ENCODE measurements around the gene LDB2.

Gene LDB2

DNA sequence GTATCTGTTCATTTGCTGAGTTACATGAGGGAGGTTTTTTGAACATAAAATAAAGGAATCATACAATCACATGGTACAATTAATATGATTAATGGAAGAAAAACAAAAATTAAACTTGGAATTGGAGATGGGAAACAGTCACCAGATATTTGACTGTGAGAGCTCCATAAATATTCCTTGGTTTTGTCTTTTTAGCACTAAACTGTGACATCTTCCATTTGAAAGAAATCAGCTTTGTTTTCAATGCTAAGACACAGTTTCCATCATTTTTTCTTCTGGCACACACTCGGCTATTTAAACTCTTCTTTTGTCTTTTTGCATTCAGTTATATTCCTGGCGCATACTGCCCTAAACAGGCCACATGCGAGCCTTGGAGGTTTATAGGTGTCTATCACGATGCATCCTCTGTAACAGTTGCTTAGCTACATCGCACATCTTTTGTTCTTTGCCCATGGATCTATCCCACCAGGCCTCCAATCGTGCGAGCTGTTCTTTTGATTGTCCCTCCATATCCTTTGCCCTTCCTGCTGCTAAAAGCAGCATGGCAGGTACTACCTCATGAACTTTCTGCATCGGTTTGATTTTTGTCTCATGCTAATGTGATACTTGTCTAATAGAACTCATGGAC, 158.3 kb downstream of the LDB2 start:
- DNase-seq (ENCODE audit: low read depth, low spot score), result no peak
- Histone ChIP-seq H3K27me3 (ENCODE audit: insufficient read depth, insufficient read length) (no peaks in the 10 kb centered on the region), H3K9me3 (ENCODE audit: insufficient read depth, low read length) (no peaks in the 10 kb centered on the region), H3K4me1 (ENCODE audit: insufficient read depth, insufficient read length) (no peaks in the 10 kb centered on the region), H3K4me3 (ENCODE audit: insufficient read length, low read depth) (no peak overlapping the region), H3K36me3 (ENCODE audit: insufficient read depth, insufficient read length, low read length) (no peaks in the 10 kb centered on the region), H3K9ac (ENCODE audit: insufficient read length, low read depth) (no peak overlapping the region)
- no peak for TF ChIP-seq ZNF274 (IDR thresholded peaks at IDR 0.05; ENCODE audit: low read depth, low read length)
- TF ChIP-seq YY1 (IDR thresholded peaks at IDR 0.05; ENCODE audit: insufficient read depth, insufficient read length), result no peak
- no peak for TF ChIP-seq SUZ12 (IDR thresholded peaks at IDR 0.05; ENCODE audit: extremely low read depth, insufficient read depth, insufficient read length)

DNA sequence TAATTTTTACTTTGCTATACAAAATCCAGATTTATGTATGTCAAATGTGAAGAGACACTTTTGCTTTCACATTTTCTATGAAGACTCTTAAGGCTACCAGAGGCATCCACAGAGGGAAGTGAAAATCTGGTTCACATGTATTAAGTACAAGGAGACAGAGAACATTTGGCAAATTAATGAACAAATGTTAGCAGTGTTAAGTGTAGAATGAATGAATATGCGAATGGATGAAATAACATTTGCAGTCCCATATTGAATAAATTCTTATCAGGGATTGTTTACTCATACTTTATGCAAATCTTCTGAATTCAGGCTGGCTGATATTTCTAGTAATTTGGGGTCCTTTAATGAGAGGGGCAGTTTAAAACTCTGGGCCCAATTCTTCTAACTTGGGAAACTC, 159.9 kb downstream of the LDB2 start:
- H3K4me1 ChIP-seq (ENCODE audit: insufficient read depth, insufficient read length), result no peaks in the 10 kb centered on the region
- no peak overlapping the region for H3K9ac ChIP-seq (ENCODE audit: insufficient read length, low read depth)
- no peaks in the 10 kb centered on the region for H3K9me3 ChIP-seq (ENCODE audit: insufficient read depth, low read length)
- TF ChIP-seq YY1 (IDR thresholded peaks at IDR 0.05; ENCODE audit: insufficient read depth, insufficient read length) (no peak), ZNF274 (IDR thresholded peaks at IDR 0.05; ENCODE audit: low read depth, low read length) (no peak), SUZ12 (IDR thresholded peaks at IDR 0.05; ENCODE audit: extremely low read depth, insufficient read depth, insufficient read length) (no peak)
- no peaks in the 10 kb centered on the region for H3K36me3 ChIP-seq (ENCODE audit: insufficient read depth, insufficient read length, low read length)
- no peak overlapping the region for H3K4me3 ChIP-seq (ENCODE audit: insufficient read length, low read depth)
- no peak for DNase-seq (ENCODE audit: low read depth, low spot score)
- H3K27me3 ChIP-seq (ENCODE audit: insufficient read depth, insufficient read length), result no peaks in the 10 kb centered on the region

DNA sequence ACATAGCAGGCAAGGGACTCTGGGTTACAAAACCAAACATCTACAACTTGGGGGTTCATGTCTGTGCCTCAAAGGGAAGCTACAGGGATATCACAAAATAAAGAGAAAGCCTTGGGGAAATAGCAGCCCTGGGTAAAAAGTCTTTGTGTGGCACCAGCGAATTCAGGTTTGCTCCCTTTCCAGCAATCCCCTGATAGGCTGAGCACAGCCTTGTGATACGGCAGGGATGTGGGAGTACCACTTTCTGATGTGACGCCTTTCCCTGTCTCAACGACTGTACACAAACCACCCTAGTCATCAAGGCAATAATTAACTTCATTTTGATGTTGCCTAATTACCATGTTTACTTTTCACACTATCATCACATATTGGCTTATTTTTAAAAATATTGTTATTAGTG, 164.9 kb downstream of the LDB2 start:
- Histone ChIP-seq H3K4me3 (ENCODE audit: insufficient read length, low read depth) (no peak overlapping the region), H3K4me1 (ENCODE audit: insufficient read depth, insufficient read length) (no peaks in the 10 kb centered on the region), H3K36me3 (ENCODE audit: insufficient read depth, insufficient read length, low read length) (no peaks in the 10 kb centered on the region), H3K9me3 (ENCODE audit: insufficient read depth, low read length) (no peaks in the 10 kb centered on the region), H3K27me3 (ENCODE audit: insufficient read depth, insufficient read length) (no peaks in the 10 kb centered on the region), H3K9ac (ENCODE audit: insufficient read length, low read depth) (no peak overlapping the region)
- TF ChIP-seq YY1 (IDR thresholded peaks at IDR 0.05; ENCODE audit: insufficient read depth, insufficient read length) (no peak), ZNF274 (IDR thresholded peaks at IDR 0.05; ENCODE audit: low read depth, low read length) (no peak), SUZ12 (IDR thresholded peaks at IDR 0.05; ENCODE audit: extremely low read depth, insufficient read depth, insufficient read length) (no peak)
- no peak for DNase-seq (ENCODE audit: low read depth, low spot score)

GRCh38 chr4:16732741-16733140, 165.7 kb downstream of the LDB2 start:
- no peak for TF ChIP-seq YY1 (IDR thresholded peaks at IDR 0.05; ENCODE audit: insufficient read depth, insufficient read length)
- TF ChIP-seq ZNF274 (IDR thresholded peaks at IDR 0.05; ENCODE audit: low read depth, low read length), result no peak
- TF ChIP-seq SUZ12 (IDR thresholded peaks at IDR 0.05; ENCODE audit: extremely low read depth, insufficient read depth, insufficient read length), result no peak
- no peaks in the 10 kb centered on the region for H3K9me3 ChIP-seq (ENCODE audit: insufficient read depth, low read length)
- no peak for DNase-seq (ENCODE audit: low read depth, low spot score)
- H3K4me3 ChIP-seq (ENCODE audit: insufficient read length, low read depth), result no peak overlapping the region
- no peaks in the 10 kb centered on the region for H3K36me3 ChIP-seq (ENCODE audit: insufficient read depth, insufficient read length, low read length)
- H3K4me1 ChIP-seq (ENCODE audit: insufficient read depth, insufficient read length), result no peaks in the 10 kb centered on the region
- no peaks in the 10 kb centered on the region for H3K27me3 ChIP-seq (ENCODE audit: insufficient read depth, insufficient read length)
- no peak overlapping the region for H3K9ac ChIP-seq (ENCODE audit: insufficient read length, low read depth)

GRCh38 chr4:16731776-16732380, 166.6 kb downstream of the LDB2 start:
- no peak for DNase-seq (ENCODE audit: low read depth, low spot score)
- Histone ChIP-seq H3K9me3 (ENCODE audit: insufficient read depth, low read length) (no peaks in the 10 kb centered on the region), H3K4me1 (ENCODE audit: insufficient read depth, insufficient read length) (no peaks in the 10 kb centered on the region), H3K36me3 (ENCODE audit: insufficient read depth, insufficient read length, low read length) (no peaks in the 10 kb centered on the region), H3K4me3 (ENCODE audit: insufficient read length, low read depth) (no peak overlapping the region), H3K9ac (ENCODE audit: insufficient read length, low read depth) (no peak overlapping the region), H3K27me3 (ENCODE audit: insufficient read depth, insufficient read length) (no peaks in the 10 kb centered on the region)
- TF ChIP-seq YY1 (IDR thresholded peaks at IDR 0.05; ENCODE audit: insufficient read depth, insufficient read length) (no peak), SUZ12 (IDR thresholded peaks at IDR 0.05; ENCODE audit: extremely low read depth, insufficient read depth, insufficient read length) (no peak), ZNF274 (IDR thresholded peaks at IDR 0.05; ENCODE audit: low read depth, low read length) (no peak)

- no peaks in the 10 kb centered on the region for H3K4me1 ChIP-seq (ENCODE audit: insufficient read depth, insufficient read length)
- no peaks in the 10 kb centered on the region for H3K27me3 ChIP-seq (ENCODE audit: insufficient read depth, insufficient read length)
- H3K36me3 ChIP-seq (ENCODE audit: insufficient read depth, insufficient read length, low read length), result no peaks in the 10 kb centered on the region
- DNase-seq (ENCODE audit: low read depth, low spot score), result no peak
- TF ChIP-seq ZNF274 (IDR thresholded peaks at IDR 0.05; ENCODE audit: low read depth, low read length), result no peak
- no peak for TF ChIP-seq YY1 (IDR thresholded peaks at IDR 0.05; ENCODE audit: insufficient read depth, insufficient read length)
- TF ChIP-seq SUZ12 (IDR thresholded peaks at IDR 0.05; ENCODE audit: extremely low read depth, insufficient read depth, insufficient read length), result no peak
- no peak overlapping the region for H3K4me3 ChIP-seq (ENCODE audit: insufficient read length, low read depth)
- no peak overlapping the region for H3K9ac ChIP-seq (ENCODE audit: insufficient read length, low read depth)
- H3K9me3 ChIP-seq (ENCODE audit: insufficient read depth, low read length), result 0 out of 2 replicates have a peak, but pooled peaks cover under 1% of the 10 kb centered on the region
These were observed 167.8 kb downstream of the LDB2 start for GRCh38 chr4:16730522-16731205.

DNA sequence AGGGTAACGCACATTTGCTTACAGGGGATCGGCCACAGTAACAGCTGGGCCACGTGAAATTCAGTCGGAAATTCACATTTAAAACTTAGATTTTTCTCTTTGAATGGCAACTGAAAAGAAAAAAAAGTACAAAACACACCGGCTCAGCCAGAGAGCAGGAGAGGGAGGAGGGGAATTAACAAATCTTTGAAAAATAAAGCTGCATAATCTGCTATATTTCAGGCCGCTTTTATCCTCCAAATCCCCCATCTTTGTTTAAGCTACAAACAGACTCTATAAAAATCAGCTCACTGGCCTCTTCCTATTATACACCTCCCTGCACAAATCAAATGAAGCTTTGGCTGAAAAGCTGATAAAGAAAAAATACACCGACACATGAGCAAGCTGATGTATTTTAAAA, 169.1 kb downstream of the LDB2 start:
- Histone ChIP-seq H3K4me3 (ENCODE audit: insufficient read length, low read depth) (no peak overlapping the region), H3K9me3 (ENCODE audit: insufficient read depth, low read length) (0 out of 2 replicates have a peak, but pooled peaks cover 6% of the 10 kb centered on the region), H3K27me3 (ENCODE audit: insufficient read depth, insufficient read length) (no peaks in the 10 kb centered on the region), H3K4me1 (ENCODE audit: insufficient read depth, insufficient read length) (no peaks in the 10 kb centered on the region), H3K36me3 (ENCODE audit: insufficient read depth, insufficient read length, low read length) (no peaks in the 10 kb centered on the region), H3K9ac (ENCODE audit: insufficient read length, low read depth) (no peak overlapping the region)
- TF ChIP-seq SUZ12 (IDR thresholded peaks at IDR 0.05; ENCODE audit: extremely low read depth, insufficient read depth, insufficient read length) (no peak), ZNF274 (IDR thresholded peaks at IDR 0.05; ENCODE audit: low read depth, low read length) (no peak), YY1 (IDR thresholded peaks at IDR 0.05; ENCODE audit: insufficient read depth, insufficient read length) (no peak)
- no peak for DNase-seq (ENCODE audit: low read depth, low spot score)

Measured in NT2/D1 (cell line).